RWPE2 (cell line): ENCODE measurements around the gene PTGDR2.

Source experiments
- ATAC-seq: fragments of 200-7000 bp; cut with Tn5 transposase; 3 replicates; pipeline ENCODE4 v1.9.1; 2021; ENCODE audit warnings: low read depth
- DNase-seq: peaks from one replicate; pipeline ENCODE4 v3.0.0-alpha.2; 2020; ENCODE audit warnings: low spot score
- H3K27ac ChIP-seq: fragments of 450-650 bp; 2 replicates; pipeline ENCODE4 v1.5.1; 2017; ENCODE audit warnings: mild to moderate bottlenecking; ENCODE audit not compliant: poor library complexity, severe bottlenecking
- H3K27me3 ChIP-seq: fragments of 250-450 bp; sonication (Bioruptor Pico); 2 replicates; pipeline ENCODE4 v1.5.1; 2021; ENCODE audit warnings: mild to moderate bottlenecking, moderate library complexity; ENCODE audit not compliant: insufficient read depth, poor library complexity, severe bottlenecking
- H3K36me3 ChIP-seq: fragments of 250-450 bp; sonication (Bioruptor Pico); 2 replicates; pipeline ENCODE4 v1.5.1; 2020; ENCODE audit warnings: low read depth, mild to moderate bottlenecking, moderate library complexity
- H3K4me1 ChIP-seq: fragments of 250-450 bp; sonication (Bioruptor Pico); 2 replicates; pipeline ENCODE4 v1.5.1; 2021; ENCODE audit warnings: mild to moderate bottlenecking, moderate library complexity; ENCODE audit not compliant: insufficient read depth, poor library complexity, severe bottlenecking
- H3K4me3 ChIP-seq: fragments of 250-450 bp; sonication (Bioruptor Pico); 2 replicates; pipeline ENCODE4 v1.5.1; 2021; ENCODE audit warnings: mild to moderate bottlenecking, moderate library complexity; ENCODE audit not compliant: severe bottlenecking
- H3K9me3 ChIP-seq: fragments of 250-450 bp; sonication (Bioruptor Pico); 2 replicates; pipeline ENCODE4 v1.5.1; 2021; ENCODE audit warnings: mild to moderate bottlenecking, moderate library complexity; ENCODE audit not compliant: severe bottlenecking
- TF ChIP-seq, protein P1 (sequence below): fragments of 450-650 bp; IDR thresholded peaks from one replicate; pipeline ENCODE4 v1.5.1; 2017; ENCODE audit warnings: mild to moderate bottlenecking, moderate library complexity; ENCODE audit not compliant: poor library complexity, severe bottlenecking

Gene PTGDR2

GRCh38 chr11:60899977-60900376, 44.2 kb upstream of the PTGDR2 start:
- Histone ChIP-seq H3K36me3 (peaks cover 97% of the 10 kb centered on the region), H3K27ac (no peak overlapping the region), H3K27me3 (no peaks in the 10 kb centered on the region), H3K4me3 (no peak overlapping the region), H3K9me3 (no peaks in the 10 kb centered on the region), H3K4me1 (peaks cover 5% of the 10 kb centered on the region)
- ATAC-seq (no peak), DNase-seq (no peak)
- TF ChIP-seq, protein P1, sequence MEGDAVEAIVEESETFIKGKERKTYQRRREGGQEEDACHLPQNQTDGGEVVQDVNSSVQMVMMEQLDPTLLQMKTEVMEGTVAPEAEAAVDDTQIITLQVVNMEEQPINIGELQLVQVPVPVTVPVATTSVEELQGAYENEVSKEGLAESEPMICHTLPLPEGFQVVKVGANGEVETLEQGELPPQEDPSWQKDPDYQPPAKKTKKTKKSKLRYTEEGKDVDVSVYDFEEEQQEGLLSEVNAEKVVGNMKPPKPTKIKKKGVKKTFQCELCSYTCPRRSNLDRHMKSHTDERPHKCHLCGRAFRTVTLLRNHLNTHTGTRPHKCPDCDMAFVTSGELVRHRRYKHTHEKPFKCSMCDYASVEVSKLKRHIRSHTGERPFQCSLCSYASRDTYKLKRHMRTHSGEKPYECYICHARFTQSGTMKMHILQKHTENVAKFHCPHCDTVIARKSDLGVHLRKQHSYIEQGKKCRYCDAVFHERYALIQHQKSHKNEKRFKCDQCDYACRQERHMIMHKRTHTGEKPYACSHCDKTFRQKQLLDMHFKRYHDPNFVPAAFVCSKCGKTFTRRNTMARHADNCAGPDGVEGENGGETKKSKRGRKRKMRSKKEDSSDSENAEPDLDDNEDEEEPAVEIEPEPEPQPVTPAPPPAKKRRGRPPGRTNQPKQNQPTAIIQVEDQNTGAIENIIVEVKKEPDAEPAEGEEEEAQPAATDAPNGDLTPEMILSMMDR: no peak

GRCh38 chr11:60899046-60899936, 43.5 kb upstream of the PTGDR2 start:
- TF ChIP-seq, protein P1: peak; percentile 92
- DNase-seq (no peak), ATAC-seq (peak; percentile 75)
- H3K36me3 ChIP-seq: peaks cover 97% of the 10 kb centered on the region
- no peak overlapping the region for H3K4me3 ChIP-seq
- H3K4me1 ChIP-seq: no peaks in the 10 kb centered on the region
- no peaks in the 10 kb centered on the region for H3K27me3 ChIP-seq
- H3K9me3 ChIP-seq: no peaks in the 10 kb centered on the region
- H3K27ac ChIP-seq: no peak overlapping the region

GRCh38 chr11:60897496-60897895, 41.7 kb upstream of the PTGDR2 start:
- Histone ChIP-seq H3K9me3 (no peaks in the 10 kb centered on the region), H3K27me3 (no peaks in the 10 kb centered on the region), H3K4me1 (no peaks in the 10 kb centered on the region), H3K36me3 (peaks cover 90% of the 10 kb centered on the region), H3K27ac (no peak overlapping the region), H3K4me3 (no peak overlapping the region)
- DNase-seq (no peak), ATAC-seq (no peak)
- TF ChIP-seq, protein P1: no peak

- TF ChIP-seq, protein P1: no peak
- DNase-seq (no peak), ATAC-seq (no peak)
- H3K27me3 ChIP-seq: no peaks in the 10 kb centered on the region
- H3K4me3 ChIP-seq: no peak overlapping the region
- H3K9me3 ChIP-seq: no peaks in the 10 kb centered on the region
- peaks cover 86% of the 10 kb centered on the region for H3K36me3 ChIP-seq
- no peaks in the 10 kb centered on the region for H3K4me1 ChIP-seq
- H3K27ac ChIP-seq: no peak overlapping the region
Measured at GRCh38 chr11:60895687-60896086, 39.9 kb upstream of the PTGDR2 start.
